HG03196 (cell line): Measurements from ENCODE around the gene EIF6.

Experiments used
- ATAC-seq: cut with Tn5 transposase; IDR thresholded peaks from one replicate; pipeline ENCODE4 v1.9.1; 2021; ENCODE audit not compliant: unreplicated experiment

The EIF6 gene

GRCh38 chr20:35295674-35296073 lies 11.1 kb upstream of the EIF6 start:
- no peak for ATAC-seq

- no peak for ATAC-seq
Observed at GRCh38 chr20:35295058-35295457, 10.5 kb upstream of the EIF6 start.

DNA sequence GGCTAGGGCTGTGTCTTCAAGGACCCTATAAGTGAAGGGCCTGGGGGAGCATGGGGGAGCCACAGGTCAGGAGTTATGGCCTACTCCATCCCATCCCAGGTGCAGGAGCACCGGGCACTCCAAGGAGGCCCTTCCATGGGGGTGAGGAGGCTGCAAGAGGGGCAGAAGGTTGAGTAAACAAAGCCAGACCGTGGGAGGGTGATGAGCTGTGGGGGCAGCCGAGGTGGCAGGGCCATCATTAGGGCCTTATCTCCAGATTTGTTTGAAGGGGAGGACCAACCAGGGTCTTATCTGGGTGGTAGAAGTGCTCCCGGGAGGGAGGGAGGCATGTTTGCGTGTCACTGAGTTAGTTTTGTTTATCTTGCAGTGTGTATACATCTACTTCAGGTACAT lies 9.7 kb upstream of the EIF6 start:
- no peak for ATAC-seq

DNA sequence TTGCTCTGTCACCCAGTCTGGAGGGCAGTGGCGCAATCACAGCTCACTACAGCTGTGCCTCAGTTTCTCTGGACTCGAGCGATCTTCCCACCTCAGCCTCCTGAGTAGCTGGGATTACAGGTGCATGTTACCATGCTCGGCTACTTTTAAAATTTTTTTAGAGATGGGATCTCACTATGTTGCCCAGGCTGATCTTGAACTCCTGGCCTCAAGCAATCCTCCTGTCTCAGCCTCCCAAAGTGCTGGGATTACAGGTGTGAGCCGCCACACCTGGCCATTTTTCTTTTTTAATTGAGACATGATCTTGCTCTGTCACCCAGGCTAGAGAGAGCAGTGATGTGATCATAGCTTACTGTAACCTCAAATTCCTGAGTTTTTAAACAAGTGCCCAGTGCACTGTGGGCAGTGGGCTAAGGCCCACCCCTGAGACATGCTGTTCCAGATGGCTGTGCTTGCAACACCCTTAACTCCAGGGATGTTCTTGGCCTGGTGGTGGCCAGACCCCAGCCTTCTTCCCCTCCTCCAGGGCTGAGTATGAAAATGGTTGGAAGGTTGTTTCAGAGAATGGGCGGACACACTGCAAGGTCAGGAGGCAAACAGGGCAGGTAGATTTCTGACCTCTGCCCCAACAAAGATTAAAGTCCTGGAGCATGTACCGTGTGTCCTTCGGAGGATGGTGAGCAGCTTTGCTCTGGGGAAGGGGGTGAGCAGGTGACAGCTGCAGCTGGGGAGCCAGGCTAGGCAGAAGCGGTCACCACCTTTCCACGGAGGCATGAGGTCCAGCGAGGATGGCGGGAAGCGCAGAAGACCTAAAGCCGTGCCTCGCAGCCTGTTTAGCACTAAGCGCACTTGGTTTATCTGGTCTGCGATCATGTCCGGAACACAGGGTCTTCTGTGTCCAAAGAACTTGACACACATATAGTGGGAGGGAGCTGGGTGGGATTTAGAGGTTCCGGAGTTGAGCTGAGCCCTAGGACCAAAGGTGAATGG lies 9.0 kb upstream of the EIF6 start:
- no peak for ATAC-seq

GRCh38 chr20:35292504-35293285 lies 8.1 kb upstream of the EIF6 start:
- no peak for ATAC-seq

DNA sequence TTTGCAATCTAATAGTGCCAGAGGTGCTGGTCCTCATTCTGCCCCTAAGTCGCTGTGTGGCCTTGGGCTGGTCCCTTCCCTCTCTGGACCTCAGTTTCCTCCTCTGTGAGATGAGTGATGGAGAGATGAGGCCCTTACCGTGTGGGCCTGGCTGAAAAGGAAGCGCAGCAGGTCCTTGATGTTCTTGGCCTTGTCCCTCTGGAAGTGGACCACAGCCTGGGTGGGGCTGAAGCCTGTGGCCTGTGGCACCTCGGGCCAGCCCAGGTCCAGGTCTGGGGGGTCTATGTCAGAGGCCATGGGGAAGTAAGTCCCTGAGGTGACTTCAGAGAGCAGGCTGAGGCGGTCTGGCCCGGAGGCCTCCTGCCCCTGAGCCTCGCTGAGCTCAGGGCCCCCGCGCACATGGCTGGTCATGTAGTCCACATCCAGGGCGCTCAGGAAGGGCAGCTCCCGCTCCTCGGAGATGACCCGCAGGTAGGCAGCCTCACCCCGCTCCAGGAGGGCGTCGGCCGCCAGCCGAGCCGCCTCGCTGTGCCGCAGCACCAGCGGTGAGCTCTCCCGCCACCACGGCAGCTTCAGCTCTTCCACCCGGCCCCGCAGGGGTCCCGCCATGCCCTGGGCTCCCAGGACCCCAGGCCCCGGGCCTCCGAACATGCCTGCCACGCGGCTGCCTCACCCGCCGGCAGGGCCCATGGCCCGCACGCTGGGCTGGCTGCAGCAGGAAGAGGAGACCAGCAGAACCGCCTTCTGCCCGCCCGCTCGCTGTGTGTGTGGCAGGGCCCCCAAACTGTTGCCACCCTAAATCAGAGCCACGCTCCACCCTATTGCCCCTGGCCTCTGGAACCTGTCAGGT lies 7.3 kb upstream of the EIF6 start, which contains the start of gene FAM83C:
FAM83C (minus strand) TSS at position 772 of the 850 bp plus-strand sequence; CDS start at position 651, 121 bp downstream.
- ATAC-seq: no peak

DNA sequence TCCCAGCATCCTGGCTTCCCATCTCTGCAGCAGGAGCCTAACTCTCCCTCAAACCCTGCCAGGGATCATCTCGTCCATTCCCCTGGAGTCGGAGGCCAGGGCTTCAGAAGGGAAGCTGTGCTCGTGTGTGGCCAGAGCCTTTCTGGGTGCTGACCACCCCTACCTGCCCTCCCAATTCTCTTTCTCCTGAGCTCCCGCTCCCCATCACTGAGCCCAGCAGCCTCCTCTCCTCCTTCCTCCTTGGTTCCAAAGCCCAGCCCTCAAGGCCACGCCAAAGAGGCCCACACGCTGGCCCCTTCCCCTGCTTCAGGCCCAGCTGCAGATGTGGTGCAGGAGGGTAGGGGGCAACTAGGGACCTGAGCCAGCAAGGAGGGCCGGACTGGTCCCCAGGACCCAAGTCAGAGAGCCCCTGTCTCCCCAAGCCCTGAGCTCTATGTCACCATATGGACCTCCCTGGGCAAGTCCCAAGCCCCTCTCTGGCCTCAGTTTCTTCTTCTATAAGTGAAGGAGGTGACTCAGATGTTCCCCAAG lies 6.4 kb upstream of the EIF6 start:
- ATAC-seq: no peak

DNA sequence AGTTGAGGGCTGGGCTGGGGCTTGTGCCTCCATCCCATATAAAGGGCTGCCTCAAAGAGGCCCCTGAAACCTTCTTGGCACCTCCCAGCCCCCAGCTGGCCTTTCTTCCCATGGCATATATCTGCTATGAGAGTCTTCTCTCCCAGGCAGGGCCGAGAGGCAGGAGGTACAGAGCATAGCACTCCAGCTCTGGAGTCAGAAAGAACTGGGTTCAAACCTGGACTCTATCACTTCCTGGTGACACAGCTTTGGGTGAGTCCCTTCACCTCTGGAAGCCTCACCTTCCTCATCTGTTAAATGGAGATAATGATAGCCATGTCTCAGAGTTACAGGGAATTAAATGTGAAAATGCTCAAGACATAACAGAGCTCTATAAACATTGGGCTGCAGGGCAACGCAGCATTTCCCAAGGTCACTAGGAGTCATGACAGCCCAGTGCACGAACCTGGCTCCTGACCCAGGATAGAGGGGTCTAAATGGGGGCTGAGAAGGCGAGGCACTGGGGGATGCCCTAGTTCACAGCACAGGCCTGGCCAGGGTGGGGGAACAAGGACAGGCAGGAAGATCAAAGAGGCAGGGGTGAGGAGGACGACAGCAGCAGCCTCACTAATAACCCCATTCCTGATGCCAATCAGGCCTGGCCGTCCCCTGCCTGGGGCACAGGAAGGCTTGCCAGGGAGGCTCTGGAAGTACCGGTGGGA lies 5.8 kb upstream of the EIF6 start:
- no peak for ATAC-seq

DNA sequence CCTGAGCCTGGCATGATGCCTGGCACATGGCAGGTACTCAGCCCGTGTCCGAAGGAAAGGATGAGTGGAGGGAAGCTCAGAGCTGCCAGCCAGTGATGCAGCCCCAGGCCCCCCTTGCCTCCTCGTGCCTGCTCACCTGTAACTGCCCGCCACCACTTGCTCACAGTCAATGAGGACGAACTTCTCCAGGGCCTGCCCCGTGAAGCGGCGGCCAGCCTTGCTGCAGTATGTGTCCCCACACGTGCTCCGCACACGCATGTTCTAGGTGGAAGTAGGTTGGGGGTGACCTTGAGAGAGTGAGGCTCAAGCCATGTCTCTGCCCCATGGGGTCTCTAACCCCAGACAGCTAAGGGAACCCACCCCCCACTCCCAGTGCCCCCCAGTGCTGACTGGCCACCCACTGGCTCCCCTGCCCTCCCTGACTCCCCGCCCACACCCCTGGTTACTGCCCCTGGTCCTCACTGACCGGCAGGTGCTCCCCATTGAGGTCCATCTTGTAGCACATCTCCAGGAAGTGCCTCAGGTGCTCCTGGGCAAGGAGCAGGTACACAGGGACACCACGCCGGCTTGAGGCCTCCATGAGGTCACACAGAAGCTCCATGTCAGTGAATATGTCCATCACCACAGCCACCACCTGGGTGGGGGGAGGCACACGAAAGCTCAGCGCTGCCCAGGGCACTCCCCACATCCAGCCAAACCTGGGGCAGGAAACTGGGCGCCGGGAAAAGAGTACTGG lies 3.9 kb upstream of the EIF6 start:
- ATAC-seq: no peak

GRCh38 chr20:35287509-35288324 lies 3.1 kb upstream of the EIF6 start:
- ATAC-seq: no peak

DNA sequence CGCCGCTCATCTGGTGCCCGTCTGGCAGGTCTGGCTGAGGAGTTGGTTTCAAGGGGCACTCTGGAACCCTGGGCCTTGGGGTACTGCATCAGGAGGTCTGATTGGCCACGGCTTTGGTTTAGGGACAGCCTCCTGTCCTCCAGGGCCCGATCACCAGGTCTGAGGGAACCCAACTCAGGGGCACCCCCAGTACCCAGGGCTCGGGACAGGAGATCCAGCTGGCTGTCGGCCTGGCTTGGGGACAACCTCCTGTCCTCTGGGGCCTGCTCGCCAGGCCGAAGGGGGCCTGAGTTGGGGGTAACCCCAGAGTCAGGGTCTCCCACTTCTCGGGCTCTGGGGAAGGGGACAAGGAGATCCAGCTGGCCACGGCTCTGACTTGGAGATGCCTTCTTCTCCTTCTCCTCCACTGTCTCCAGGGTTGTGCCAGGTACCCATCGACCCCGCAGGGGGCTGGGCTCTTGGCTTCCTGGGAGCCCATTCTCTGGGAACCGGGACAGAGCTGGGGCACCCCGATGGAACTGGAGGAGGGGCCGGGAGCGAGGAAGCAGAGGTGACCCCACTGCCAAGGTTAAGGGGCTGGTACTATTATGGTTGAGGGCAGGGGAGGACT lies 2.4 kb upstream of the EIF6 start:
- ATAC-seq: no peak

DNA sequence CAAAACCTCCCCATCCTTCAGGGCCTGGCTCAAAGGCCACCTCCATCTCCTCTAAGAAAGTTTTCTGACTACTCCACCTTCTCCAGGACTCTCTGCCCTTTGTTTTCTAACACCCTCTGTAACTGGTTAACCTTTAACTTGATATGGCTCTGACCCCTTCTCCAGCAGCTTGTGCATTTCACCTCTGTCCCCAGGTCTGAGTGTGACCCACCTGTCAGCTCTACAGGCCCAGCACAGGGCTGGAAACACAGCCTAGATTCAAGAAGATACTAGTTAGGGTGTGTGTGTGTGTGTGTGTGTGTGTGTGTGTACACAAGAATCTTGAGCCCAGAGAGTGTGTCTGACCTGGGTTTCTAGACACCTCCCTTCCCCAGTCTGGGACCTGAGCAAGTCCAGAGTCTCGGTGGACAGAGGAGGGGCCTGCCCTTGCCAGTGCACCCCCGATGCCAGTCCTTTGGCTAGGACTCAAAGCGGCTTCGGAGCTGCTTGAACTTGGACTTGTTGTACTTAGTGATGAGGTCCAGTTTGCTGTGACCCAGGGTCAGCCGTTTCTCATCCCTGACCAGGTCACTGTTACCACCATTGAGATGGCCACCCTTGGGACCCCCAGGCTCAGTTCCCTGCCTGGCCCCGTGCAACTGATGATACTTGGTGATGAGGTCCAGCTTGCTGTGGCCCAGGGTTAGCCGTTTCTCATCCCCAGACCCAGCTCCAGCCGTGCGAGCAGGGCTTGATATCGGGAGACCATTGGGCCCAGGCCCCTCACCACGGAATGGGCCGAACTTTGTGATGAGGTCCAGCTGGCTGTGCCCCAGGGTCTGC lies 1.7 kb upstream of the EIF6 start:
- ATAC-seq: no peak

DNA sequence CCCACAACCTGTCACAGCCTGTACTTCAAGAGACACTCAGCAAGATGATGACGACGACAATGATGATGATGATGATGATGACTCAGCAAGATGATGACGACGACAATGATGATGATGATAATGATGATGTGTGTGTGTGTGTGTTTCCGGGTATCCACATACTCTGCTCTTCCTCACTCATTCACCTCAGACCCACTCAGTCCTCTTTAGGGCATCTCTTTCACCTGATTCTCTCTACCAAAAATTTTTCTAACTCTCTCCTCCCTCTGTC lies 1.2 kb upstream of the EIF6 start:
- ATAC-seq: no peak

GRCh38 chr20:35284992-35285805 lies 627 bp upstream of the EIF6 start:
- no peak for ATAC-seq

DNA sequence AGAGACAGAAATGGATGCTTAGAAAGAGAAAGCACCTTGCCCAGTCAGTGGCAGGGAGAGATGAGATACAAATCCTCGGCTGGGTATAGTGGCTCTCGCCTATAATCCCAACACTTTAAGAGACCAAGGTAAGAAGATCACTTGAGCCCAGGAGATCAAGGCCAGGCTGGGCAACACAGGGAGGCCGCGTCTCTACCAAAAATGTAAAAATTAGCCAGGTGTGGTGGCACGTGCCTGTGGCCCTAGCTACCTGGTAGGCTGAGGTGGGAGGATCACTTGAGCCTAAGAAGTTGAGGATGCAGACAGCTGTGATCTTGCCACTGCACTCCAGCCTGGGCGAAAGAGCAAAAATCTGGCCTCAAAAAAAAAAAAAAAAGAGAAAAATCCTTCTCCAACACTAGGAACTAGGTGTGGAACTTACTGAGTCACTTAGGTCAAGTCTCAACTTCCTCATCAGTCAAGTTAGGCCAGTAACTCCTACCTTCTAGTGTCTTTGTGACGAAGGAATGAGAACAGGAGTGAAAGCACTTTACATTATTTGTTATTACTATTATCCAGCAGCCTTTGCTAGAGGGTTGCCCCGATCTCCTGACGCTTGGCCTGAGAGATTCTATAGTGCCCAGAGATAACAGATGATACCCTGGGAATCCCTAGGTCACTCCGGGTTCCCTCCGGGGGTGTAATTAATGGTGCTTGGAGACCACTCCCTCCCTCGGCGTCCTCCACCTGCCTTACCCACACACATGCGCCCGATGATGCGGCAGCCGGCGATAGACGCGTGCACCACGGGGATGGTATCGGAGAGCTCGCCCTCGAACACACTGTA lies 918 bp downstream of the EIF6 start:
- ATAC-seq: no peak
